HG03571 (cell line): ENCODE results near the gene DR1.
"Not testable (repeated sequence)": the region's sequence is repeated elsewhere in the genome, so short reads cannot be mapped to it uniquely, and the experiment has no call there.

ENCODE experiments used
- ATAC-seq: cut with Tn5 transposase; IDR thresholded peaks from one replicate; pipeline ENCODE4 v1.9.1; 2021; ENCODE audit not compliant: unreplicated experiment

DR1 gene

DNA sequence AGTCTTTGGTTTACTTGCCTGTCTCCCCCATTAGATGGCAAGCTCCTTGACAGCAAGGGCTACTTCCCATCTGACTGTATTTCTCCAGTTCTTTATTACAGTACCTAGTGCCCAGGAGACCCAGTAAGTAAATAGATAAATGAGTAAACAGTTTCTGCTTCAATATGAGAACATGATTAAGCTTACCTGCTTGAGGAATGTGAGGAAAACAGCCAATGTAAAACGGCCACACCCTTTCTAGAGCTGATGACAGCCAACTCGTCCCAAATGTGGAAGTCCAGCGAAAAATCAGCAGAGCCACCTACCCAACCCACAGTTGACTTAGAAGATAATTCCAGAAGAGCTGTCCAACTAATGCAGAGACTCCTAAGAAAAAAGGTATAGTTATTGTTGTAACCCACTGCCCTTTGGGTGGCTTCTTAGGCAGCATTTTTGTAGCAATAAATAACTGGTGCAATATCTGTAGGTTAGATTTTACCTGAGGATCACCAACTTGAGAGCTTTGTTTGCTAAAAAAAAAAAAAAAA is 6.5 kb upstream of the DR1 start:
- no peak for ATAC-seq

DNA sequence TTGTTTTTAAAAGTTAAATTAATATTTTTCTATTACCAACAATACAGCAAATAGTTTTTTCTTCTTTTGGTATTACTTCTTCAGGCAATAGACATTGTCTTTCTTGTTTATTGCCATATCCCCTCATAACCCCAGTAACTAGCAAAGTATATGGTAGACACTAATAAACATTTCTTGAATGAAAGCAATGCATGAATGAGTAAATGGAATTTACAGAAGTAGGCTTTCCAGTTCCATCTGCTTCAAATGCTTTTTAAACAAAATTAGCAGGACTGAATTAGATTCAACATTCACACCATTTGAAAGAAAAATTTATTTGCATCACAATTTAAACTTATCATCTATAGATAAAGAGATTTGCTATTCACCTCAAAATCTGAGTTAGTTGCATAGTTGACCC is 5.6 kb upstream of the DR1 start:
- no peak for ATAC-seq

DNA sequence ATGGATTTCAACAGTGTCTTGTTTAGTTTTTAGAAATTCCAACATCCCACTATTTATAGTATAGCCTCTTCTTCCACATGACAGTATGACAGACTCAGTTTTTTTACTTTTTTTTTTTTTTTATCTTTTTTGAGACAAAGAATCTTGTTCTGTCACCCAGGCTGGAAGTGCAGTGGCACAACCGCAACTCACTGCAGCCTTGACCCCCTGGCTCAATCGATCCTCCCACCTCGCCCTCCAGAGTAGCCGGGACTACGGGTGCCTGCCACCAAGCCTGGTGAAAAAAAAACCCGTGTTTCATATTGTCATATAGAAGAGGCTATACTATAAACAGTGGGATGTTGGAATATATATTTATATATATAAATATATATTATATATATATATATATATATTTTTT is 1.2 kb upstream of the DR1 start:
- no peak for ATAC-seq

DNA sequence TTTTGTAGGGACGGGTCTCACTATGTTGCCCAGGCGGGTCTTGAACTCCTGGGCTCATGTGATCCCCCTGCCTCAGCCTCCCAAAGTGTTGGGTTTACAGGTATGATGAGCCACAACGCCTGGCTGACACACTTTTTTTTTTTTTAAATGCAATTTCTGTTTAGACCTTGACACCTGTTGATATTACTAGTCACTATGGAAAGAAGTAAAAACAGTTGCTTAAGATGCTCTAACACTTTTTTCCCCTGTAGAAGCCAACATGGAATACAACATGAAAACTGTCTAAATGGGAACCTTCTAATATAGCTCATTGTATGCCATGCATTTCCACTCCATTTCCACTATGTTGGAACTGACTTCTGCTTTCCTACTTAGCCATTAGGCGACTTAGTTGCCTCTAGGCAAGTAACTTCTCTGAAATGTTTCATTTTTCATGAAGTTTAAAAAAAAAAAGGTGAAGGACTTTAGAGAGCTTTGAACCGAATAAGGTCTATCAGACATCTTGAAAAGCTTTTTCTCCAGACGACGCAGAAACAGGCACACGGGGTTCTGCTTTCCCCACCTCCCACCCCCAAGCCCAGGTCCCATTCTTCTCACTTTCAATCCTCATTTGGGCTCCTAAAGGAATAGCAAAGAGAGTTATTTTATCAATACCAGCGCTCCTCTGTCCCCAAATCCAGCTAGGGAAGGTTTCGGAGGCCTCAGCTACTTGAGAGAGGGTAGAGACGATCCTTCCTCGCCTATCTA is 648 bp upstream of the DR1 start:
- peak; percentile 10 for ATAC-seq

GRCh38 chr1:93346421-93346993 is 800 bp downstream of the DR1 start:
- peak; percentile 22 for ATAC-seq

DNA sequence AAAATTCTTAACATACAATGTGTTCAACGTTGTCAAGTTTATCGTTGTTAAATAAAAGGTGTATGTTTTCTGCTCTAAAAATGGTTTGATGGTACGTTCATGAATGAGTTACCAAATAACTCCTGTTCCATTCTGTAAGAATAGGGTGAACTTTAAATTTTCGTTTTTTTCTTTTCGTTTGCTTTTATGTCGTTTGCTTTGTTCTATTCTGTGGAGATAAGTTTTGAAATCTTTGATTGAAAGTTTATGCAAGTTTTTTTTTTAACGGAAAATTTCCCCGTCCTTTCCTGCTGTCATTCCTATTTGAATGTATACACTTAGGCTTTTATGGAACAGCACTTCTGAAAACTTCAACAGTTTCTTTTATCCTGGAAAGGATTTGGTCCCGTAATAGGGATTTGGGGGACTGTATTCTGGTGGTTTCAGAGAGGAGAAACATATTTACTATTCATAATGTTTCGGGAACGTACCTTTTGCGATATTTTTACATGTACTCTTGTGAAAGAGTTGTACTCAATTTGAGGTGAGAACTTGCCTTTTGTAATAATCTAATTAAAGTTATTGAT is 1.7 kb downstream of the DR1 start:
- no peak for ATAC-seq

- ATAC-seq, result no peak
Observed at GRCh38 chr1:93348104-93348728, 2.5 kb downstream of the DR1 start.

DNA sequence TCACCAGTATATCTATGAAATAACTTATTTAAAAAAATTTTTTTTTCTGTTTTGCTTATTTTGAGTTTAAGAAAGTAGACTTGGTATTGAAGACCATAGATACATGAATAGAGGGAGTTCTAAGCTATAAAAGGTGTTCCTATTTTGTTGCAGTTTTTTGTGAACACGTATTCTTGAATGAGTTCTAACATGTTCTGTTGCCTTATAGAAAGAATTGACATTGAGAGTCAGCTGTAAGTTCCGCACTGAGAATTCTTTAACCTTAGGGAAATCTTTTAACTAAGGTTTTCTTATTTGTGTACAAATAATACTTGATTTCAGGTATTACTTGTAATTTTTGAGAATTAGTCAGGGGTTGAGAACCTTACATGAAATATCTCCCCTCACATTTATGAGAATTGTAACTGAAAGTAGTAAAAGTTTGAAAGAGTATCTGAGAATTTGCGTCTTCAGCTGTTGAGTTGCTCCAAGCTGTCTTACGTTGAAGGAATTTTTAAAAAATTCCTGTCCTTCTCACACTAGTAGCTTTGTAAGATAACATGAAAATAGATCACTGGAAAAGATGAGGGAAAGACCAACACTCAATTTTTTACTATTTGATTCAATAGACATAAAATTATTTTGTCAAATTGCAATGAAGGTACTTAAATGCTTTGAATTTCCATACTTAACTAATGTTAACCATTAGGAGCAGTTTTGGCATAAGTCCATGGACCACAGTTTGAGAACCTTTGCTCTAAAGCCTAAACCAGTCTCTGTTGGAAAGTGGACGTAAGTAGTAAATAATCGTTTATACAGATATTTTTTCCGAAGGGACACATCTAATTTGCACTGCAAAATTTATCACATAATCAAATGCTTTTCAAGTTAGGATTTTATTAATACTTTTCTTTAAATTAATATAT is 3.8 kb downstream of the DR1 start:
- ATAC-seq, result no peak

GRCh38 chr1:93350322-93350721 is 4.6 kb downstream of the DR1 start:
- no peak for ATAC-seq

- no peak for ATAC-seq
Observed at GRCh38 chr1:93350875-93351274, 5.2 kb downstream of the DR1 start.

GRCh38 chr1:93351346-93351745 is 5.6 kb downstream of the DR1 start:
- ATAC-seq, result not testable (repeated sequence)

DNA sequence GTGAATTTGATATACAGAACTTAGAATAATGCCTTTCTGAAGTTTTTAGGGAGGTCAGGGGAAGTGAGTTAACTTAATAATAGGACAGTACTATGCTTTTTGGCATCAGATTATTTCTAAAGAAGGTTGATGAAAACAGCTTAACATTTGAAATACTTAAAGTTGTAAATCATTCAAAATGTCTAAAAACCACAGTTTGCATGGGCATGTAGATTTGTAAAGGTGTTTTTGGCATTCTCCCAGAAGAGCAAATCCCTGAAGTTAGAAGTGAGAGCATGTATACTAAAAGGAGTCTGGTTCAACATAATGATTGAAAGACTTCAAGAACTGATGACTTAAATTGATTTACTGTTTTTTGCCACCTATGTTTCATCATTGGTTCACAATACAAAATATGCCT is 6.7 kb downstream of the DR1 start:
- no peak for ATAC-seq

GRCh38 chr1:93353286-93353685 is 7.6 kb downstream of the DR1 start:
- no peak for ATAC-seq

DNA sequence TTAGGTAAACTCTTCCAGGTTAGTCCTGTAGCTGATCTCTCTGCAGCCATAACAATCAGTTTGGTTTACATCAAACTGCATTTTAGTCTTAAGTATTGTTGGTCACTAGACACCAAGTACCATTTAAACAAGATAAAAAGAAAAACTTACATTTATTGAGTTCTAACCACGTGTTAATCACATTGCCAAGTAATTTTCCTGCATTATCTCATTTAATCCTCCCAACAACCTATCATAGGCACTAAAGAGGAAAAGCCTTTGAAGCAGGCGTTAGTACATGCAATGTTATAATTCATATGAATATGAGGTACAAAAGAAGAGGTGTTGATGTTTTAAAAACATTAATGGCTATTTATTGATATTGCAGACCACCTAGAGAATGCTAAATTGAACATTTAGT is 9.0 kb downstream of the DR1 start:
- no peak for ATAC-seq

GRCh38 chr1:93357242-93357641 is 11.5 kb downstream of the DR1 start:
- ATAC-seq, result no peak

- no peak for ATAC-seq
Observed at GRCh38 chr1:93358293-93358692, 12.6 kb downstream of the DR1 start.

DNA sequence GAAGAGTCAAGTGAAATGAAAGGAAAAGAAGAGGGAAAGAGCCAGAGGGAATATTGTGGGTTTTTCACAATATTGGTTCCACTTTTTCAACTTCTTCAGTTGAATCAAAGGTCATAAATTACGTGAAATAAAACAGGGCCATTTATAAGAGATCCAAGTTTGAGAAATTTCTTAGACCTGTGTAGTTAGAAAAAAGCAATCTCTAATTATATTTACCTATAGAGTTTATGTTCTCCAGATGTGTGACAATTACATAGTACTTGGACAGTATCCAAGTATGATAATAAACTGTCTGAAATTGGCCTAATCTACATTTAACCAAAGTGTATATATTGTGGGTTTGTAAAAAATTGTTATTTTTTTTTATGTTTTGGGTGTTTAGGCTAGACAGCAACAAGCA is 14.4 kb downstream of the DR1 start:
- no peak for ATAC-seq

DNA sequence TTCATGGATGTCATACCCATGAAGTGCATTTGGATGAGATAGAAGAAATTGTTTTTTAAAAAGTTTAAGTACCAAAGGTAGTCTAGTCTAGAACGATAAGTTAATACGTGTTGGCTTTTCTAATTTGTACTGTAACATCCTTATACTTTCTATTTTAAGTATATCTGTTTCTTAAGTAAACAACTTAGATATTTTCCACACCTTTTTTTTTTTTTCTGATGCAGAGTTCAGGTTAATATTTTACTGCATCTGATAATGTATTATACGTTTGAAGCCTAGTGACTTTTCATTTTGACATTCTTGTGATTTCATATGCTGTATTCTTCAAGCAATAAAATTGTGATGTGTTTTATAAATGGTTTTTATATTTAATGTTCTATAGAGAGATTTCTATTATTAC is 16.5 kb downstream of the DR1 start:
- no peak for ATAC-seq

- ATAC-seq, result no peak
Observed at GRCh38 chr1:93365813-93366212, 20.1 kb downstream of the DR1 start.

- ATAC-seq, result no peak
Observed at GRCh38 chr1:93369734-93370133, 24.0 kb downstream of the DR1 start.
